ENCODE results near the gene WDR48. TPM values are rescaled to one million over a fixed set of nuclear protein-coding genes. Genes with fewer than 3 reads are reported as not detected.

WDR48 gene
- total RNA-seq, 3 donors from 2014 or later (not counting 1 experiment from before 2014, with no cell fraction given), result 89.1 to 101 (median 91.5) TPM

GRCh38 chr3:39013289-39013688, 38.5 kb upstream of the WDR48 start:
- Histone ChIP-seq H3K4me3 (ENCODE audit: low read length) (no peak overlapping the region), H3K27ac (ENCODE audit: low read length) (no peak overlapping the region), H3K36me3 (ENCODE audit: control insufficient read depth, insufficient read depth, low read length) (no peaks in the 10 kb centered on the region), H3K4me1 (ENCODE audit: control insufficient read depth, insufficient read depth, low read length) (no peaks in the 10 kb centered on the region), H3K27me3 (ENCODE audit: control insufficient read depth, insufficient read depth, low read length) (no peaks in the 10 kb centered on the region), H3K9me3 (ENCODE audit: control insufficient read depth, insufficient read depth, low read length) (no peaks in the 10 kb centered on the region)
- no peaks in the 10 kb centered on the region for H3K9me3 Mint-ChIP-seq
- no peaks in the 10 kb centered on the region for H3K4me1 Mint-ChIP-seq
- H3K4me3 Mint-ChIP-seq, result no peak overlapping the region
- H3K27me3 Mint-ChIP-seq (ENCODE audit: low read depth in 2 of 2), result peaks cover 16 to 51% of the 10 kb centered on the region in 2 donors
- H3K27ac Mint-ChIP-seq, result no peak overlapping the region
- intact Hi-C loops (cut with micrococcal nuclease), result no loop called here
- TF ChIP-seq CTCF (IDR thresholded peaks at IDR 0.05), result no peak
- no peaks in the 10 kb centered on the region for H3K36me3 Mint-ChIP-seq
- no peak for ATAC-seq
- DNase-seq, result no peak
- WGBS (ENCODE audit: insufficient coverage), result 72% methylated on average over 2 of the region's 2 CpGs

- no peak for TF ChIP-seq CTCF (IDR thresholded peaks at IDR 0.05)
- Mint-ChIP-seq H3K27ac (no peak overlapping the region), H3K4me3 (no peak overlapping the region), H3K4me1 (no peaks in the 10 kb centered on the region), H3K27me3 (ENCODE audit: low read depth in 2 of 2) (peaks cover 17 to 57% of the 10 kb centered on the region in 2 donors), H3K36me3 (no peaks in the 10 kb centered on the region), H3K9me3 (no peaks in the 10 kb centered on the region)
- DNase-seq, result no peak
- H3K9me3 ChIP-seq (ENCODE audit: control insufficient read depth, insufficient read depth, low read length), result no peaks in the 10 kb centered on the region
- ATAC-seq, result no peak
- WGBS (ENCODE audit: insufficient coverage), result 68% methylated on average over 4 of the region's 4 CpGs
- H3K27ac ChIP-seq (ENCODE audit: low read length), result no peak overlapping the region
- H3K4me3 ChIP-seq (ENCODE audit: low read length), result no peak overlapping the region
- no peaks in the 10 kb centered on the region for H3K4me1 ChIP-seq (ENCODE audit: control insufficient read depth, insufficient read depth, low read length)
- no peaks in the 10 kb centered on the region for H3K27me3 ChIP-seq (ENCODE audit: control insufficient read depth, insufficient read depth, low read length)
- intact Hi-C loops (cut with micrococcal nuclease), result no loop called here
- H3K36me3 ChIP-seq (ENCODE audit: control insufficient read depth, insufficient read depth, low read length), result no peaks in the 10 kb centered on the region
Measured at GRCh38 chr3:39013921-39014509, 37.8 kb upstream of the WDR48 start.

- Histone ChIP-seq H3K27ac (ENCODE audit: low read length) (no peak overlapping the region), H3K36me3 (ENCODE audit: control insufficient read depth, insufficient read depth, low read length) (no peaks in the 10 kb centered on the region), H3K4me1 (ENCODE audit: control insufficient read depth, insufficient read depth, low read length) (no peaks in the 10 kb centered on the region), H3K9me3 (ENCODE audit: control insufficient read depth, insufficient read depth, low read length) (no peaks in the 10 kb centered on the region), H3K27me3 (ENCODE audit: control insufficient read depth, insufficient read depth, low read length) (no peaks in the 10 kb centered on the region), H3K4me3 (ENCODE audit: low read length) (no peak overlapping the region)
- ATAC-seq (no peak), DNase-seq (no peak)
- Mint-ChIP-seq H3K27ac (no peak overlapping the region), H3K36me3 (no peaks in the 10 kb centered on the region), H3K4me3 (no peak overlapping the region), H3K9me3 (no peaks in the 10 kb centered on the region), H3K4me1 (no peaks in the 10 kb centered on the region), H3K27me3 (ENCODE audit: low read depth in 2 of 2) (peaks cover 24 to 68% of the 10 kb centered on the region in 2 donors)
- no peak for TF ChIP-seq CTCF (IDR thresholded peaks at IDR 0.05)
- WGBS (ENCODE audit: insufficient coverage), result 92% methylated on average over 3 of the region's 3 CpGs
- intact Hi-C loops (cut with micrococcal nuclease), result no loop called here
Measured at GRCh38 chr3:39015418-39015817, 36.4 kb upstream of the WDR48 start.

- Mint-ChIP-seq H3K9me3 (no peaks in the 10 kb centered on the region), H3K4me3 (no peak overlapping the region), H3K27ac (no peak overlapping the region), H3K4me1 (peaks cover 0 to 4% of the 10 kb centered on the region in 2 donors), H3K36me3 (no peaks in the 10 kb centered on the region), H3K27me3 (ENCODE audit: low read depth in 2 of 2) (peaks cover 24 to 62% of the 10 kb centered on the region in 2 donors)
- intact Hi-C loops (cut with micrococcal nuclease), result no loop called here
- Histone ChIP-seq H3K36me3 (ENCODE audit: control insufficient read depth, insufficient read depth, low read length) (no peaks in the 10 kb centered on the region), H3K27me3 (ENCODE audit: control insufficient read depth, insufficient read depth, low read length) (no peaks in the 10 kb centered on the region), H3K4me3 (ENCODE audit: low read length) (no peak overlapping the region), H3K4me1 (ENCODE audit: control insufficient read depth, insufficient read depth, low read length) (no peaks in the 10 kb centered on the region), H3K9me3 (ENCODE audit: control insufficient read depth, insufficient read depth, low read length) (no peaks in the 10 kb centered on the region), H3K27ac (ENCODE audit: low read length) (no peak overlapping the region)
- DNase-seq, result no peak
- ATAC-seq, result no peak
- TF ChIP-seq CTCF (IDR thresholded peaks at IDR 0.05), result no peak
- WGBS (ENCODE audit: insufficient coverage), result 60% methylated on average over 2 of the region's 2 CpGs
Measured at GRCh38 chr3:39019299-39019698, 32.5 kb upstream of the WDR48 start.
